WTC11 (cell line): ENCODE measurements around the gene C2orf76. TPM values are rescaled to one million over a fixed set of nuclear protein-coding genes. Genes with fewer than 3 reads are reported as not detected.

Experiments used
- ATAC-seq: fragments of 200-7000 bp; cut with Tn5 transposase; 2 replicates; pipeline ENCODE4 v1.10.0; 2021; ENCODE audit warnings: mild to moderate bottlenecking, moderate library complexity
- CTCF ChIA-PET: fragments of 300-600 bp; sonication (Branson Sonifier 250); formaldehyde crosslinking; loops from one replicate; lab custom pipeline; 2021; ENCODE audit warnings: antibody characterized with exemption; lab: Charles Lee
- POLR2A ChIA-PET: fragments of 350-600 bp; sonication (Branson Sonifier 250); formaldehyde crosslinking; loops from one replicate; lab custom pipeline; 2021; ENCODE audit warnings: antibody characterized with exemption; lab: Charles Lee
- DNase-seq: peaks from one replicate; pipeline ENCODE4 v3.0.0; 2021; ENCODE audit warnings: low spot score
- H3K27ac Mint-ChIP-seq: 2 replicates; pipeline ENCODE4 v1.8.0; 2021; ENCODE audit warnings: mixed read lengths
- H3K27me3 Mint-ChIP-seq: 2 replicates; pipeline ENCODE4 v1.8.0; 2021; ENCODE audit warnings: low read depth, mild to moderate bottlenecking, moderate library complexity, mixed read lengths
- H3K36me3 Mint-ChIP-seq: 2 replicates; pipeline ENCODE4 v1.8.0; 2021; ENCODE audit warnings: mixed read lengths
- H3K4me1 Mint-ChIP-seq: 2 replicates; pipeline ENCODE4 v1.8.0; 2022; ENCODE audit warnings: mixed read lengths
- H3K4me3 Mint-ChIP-seq: 2 replicates; pipeline ENCODE4 v1.8.0; 2021; ENCODE audit warnings: mild to moderate bottlenecking, moderate library complexity, mixed read lengths
- H3K9me3 Mint-ChIP-seq: 2 replicates; pipeline ENCODE4 v1.8.0; 2021; ENCODE audit warnings: mixed read lengths
- CTCF ChIP-seq: fragments of 200-600 bp; IDR thresholded peaks from 2 replicates; pipeline ENCODE4 v1.8.0; 2022; ENCODE audit warnings: antibody characterized with exemption
- ELF4 ChIP-seq: sonication (generic); formaldehyde crosslinking; IDR thresholded peaks from 2 replicates; pipeline ENCODE4 v1.8.1; 2022; ENCODE audit warnings: low read depth, mild to moderate bottlenecking, moderate library complexity, missing genetic modification reagents
- EMX1 ChIP-seq: fragments of 250-450 bp; sonication (Bioruptor Pico); IDR thresholded peaks from 2 replicates; pipeline ENCODE4 v1.8.0; 2021; ENCODE audit warnings: mild to moderate bottlenecking
- FOXJ3 ChIP-seq: sonication (generic); formaldehyde crosslinking; IDR thresholded peaks from 2 replicates; pipeline ENCODE4 v1.9.0; 2021; ENCODE audit warnings: missing genetic modification reagents, mild to moderate bottlenecking, borderline replicate concordance
- GABPB1 ChIP-seq: sonication (generic); formaldehyde crosslinking; IDR thresholded peaks from 2 replicates; pipeline ENCODE4 v1.8.1; 2023; ENCODE audit warnings: mild to moderate bottlenecking, missing genetic modification reagents
- HMGA2 ChIP-seq: fragments of 250-450 bp; sonication (Bioruptor Pico); IDR thresholded peaks from 2 replicates; pipeline ENCODE4 v1.4.0; 2021; ENCODE audit warnings: mild to moderate bottlenecking, moderate library complexity
- JUN ChIP-seq: sonication (generic); formaldehyde crosslinking; IDR thresholded peaks from 2 replicates; pipeline ENCODE4 v1.8.0; 2023; ENCODE audit warnings: mild to moderate bottlenecking, missing genetic modification reagents
- KAT7 ChIP-seq: sonication (generic); formaldehyde crosslinking; IDR thresholded peaks from 2 replicates; pipeline ENCODE4 v1.8.1; 2023; ENCODE audit warnings: missing genetic modification reagents, mild to moderate bottlenecking, borderline replicate concordance
- NFE2L1 ChIP-seq: sonication (generic); formaldehyde crosslinking; IDR thresholded peaks from 2 replicates; pipeline ENCODE4 v1.8.1; 2023; ENCODE audit warnings: missing genetic modification reagents
- ZBTB21 ChIP-seq: sonication (generic); formaldehyde crosslinking; IDR thresholded peaks from 2 replicates; pipeline ENCODE4 v1.8.1; 2023; ENCODE audit warnings: mild to moderate bottlenecking, missing genetic modification reagents, borderline replicate concordance
- ZBTB43 ChIP-seq: sonication (generic); formaldehyde crosslinking; IDR thresholded peaks from 2 replicates; pipeline ENCODE4 v1.8.1; 2023; ENCODE audit warnings: mild to moderate bottlenecking, missing genetic modification reagents
- ZNF219 ChIP-seq: sonication (generic); formaldehyde crosslinking; IDR thresholded peaks from 2 replicates; pipeline ENCODE4 v1.8.0; 2023; ENCODE audit warnings: missing genetic modification reagents, mild to moderate bottlenecking, borderline replicate concordance
- ZNF232 ChIP-seq: sonication (generic); formaldehyde crosslinking; IDR thresholded peaks from 2 replicates; pipeline ENCODE4 v1.8.0; 2022; ENCODE audit warnings: mild to moderate bottlenecking, missing genetic modification reagents
- ZNF396 ChIP-seq: fragments of 250-450 bp; sonication (Bioruptor Pico); IDR thresholded peaks from 2 replicates; pipeline ENCODE4 v1.8.0; 2021; ENCODE audit warnings: mild to moderate bottlenecking, moderate library complexity, borderline replicate concordance
- ZSCAN18 ChIP-seq: fragments of 250-450 bp; sonication (Bioruptor Pico); IDR thresholded peaks from 2 replicates; pipeline ENCODE4 v2.1.2; 2022; ENCODE audit warnings: mild to moderate bottlenecking, moderate library complexity
- total RNA-seq: library from RNA; stranded (reverse); gene quantifications from 3 replicates; pipeline ENCODE4 v1.2.3, GENCODE V29; 2021
- TF ChIP-seq, protein P1 (sequence below): sonication (generic); formaldehyde crosslinking; IDR thresholded peaks from 2 replicates; pipeline ENCODE4 v1.8.0; 2022; ENCODE audit warnings: missing genetic modification reagents
- TF ChIP-seq, protein P2 (sequence below): sonication (generic); formaldehyde crosslinking; IDR thresholded peaks from 2 replicates; pipeline ENCODE4 v1.8.1; 2022; ENCODE audit warnings: mild to moderate bottlenecking, missing genetic modification reagents, moderate library complexity, borderline replicate concordance
- TF ChIP-seq, protein P3 (sequence below): sonication (generic); formaldehyde crosslinking; IDR thresholded peaks from 2 replicates; pipeline ENCODE4 v1.8.1; 2023; ENCODE audit warnings: mild to moderate bottlenecking, missing genetic modification reagents

C2orf76 gene
- total RNA-seq, 1 experiment from 2014 or later, result 4.4 TPM

DNA sequence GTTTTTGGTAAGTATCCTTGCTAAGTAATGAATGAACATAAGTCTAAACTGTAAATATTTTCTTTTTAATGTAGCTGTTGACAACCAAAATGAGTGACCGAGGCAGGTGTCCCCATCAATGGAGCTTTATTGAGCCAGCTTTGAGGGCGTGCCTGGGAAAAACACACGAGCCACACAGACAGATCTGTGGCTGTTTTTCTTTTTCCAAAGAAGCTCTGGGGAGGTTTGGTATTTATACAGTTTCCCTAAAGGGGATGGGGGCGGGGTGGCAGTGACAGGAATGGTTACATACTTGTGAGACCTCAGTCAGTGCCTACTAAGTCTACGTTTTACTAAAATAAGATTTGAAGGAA is 11.3 kb upstream of the C2orf76 start (continued):
- TF ChIP-seq EMX1 (CRISPR knock-in tag) (no peak), ELF4 (CRISPR knock-in tag) (no peak)

- Mint-ChIP-seq H3K36me3 (peaks cover 30% of the 10 kb centered on the region), H3K4me1 (peaks cover 14% of the 10 kb centered on the region), H3K27me3 (peaks cover 3% of the 10 kb centered on the region; the same call in 1 of the 2 replicates), H3K9me3 (peaks cover 27% of the 10 kb centered on the region), H3K4me3 (no peak overlapping the region), H3K27ac (no peak overlapping the region)
- DNase-seq (no peak), ATAC-seq (no peak)
- ChIA-PET CTCF (interaction anchor here (0.7 kb wide), 1 partner anchor 98 kb away, joined by 3 read pairs; no protein-coding TSS in a partner anchor), POLR2A (no interaction called here)
- TF ChIP-seq ZNF232 (CRISPR knock-in tag), result no peak
- TF ChIP-seq, protein P1, sequence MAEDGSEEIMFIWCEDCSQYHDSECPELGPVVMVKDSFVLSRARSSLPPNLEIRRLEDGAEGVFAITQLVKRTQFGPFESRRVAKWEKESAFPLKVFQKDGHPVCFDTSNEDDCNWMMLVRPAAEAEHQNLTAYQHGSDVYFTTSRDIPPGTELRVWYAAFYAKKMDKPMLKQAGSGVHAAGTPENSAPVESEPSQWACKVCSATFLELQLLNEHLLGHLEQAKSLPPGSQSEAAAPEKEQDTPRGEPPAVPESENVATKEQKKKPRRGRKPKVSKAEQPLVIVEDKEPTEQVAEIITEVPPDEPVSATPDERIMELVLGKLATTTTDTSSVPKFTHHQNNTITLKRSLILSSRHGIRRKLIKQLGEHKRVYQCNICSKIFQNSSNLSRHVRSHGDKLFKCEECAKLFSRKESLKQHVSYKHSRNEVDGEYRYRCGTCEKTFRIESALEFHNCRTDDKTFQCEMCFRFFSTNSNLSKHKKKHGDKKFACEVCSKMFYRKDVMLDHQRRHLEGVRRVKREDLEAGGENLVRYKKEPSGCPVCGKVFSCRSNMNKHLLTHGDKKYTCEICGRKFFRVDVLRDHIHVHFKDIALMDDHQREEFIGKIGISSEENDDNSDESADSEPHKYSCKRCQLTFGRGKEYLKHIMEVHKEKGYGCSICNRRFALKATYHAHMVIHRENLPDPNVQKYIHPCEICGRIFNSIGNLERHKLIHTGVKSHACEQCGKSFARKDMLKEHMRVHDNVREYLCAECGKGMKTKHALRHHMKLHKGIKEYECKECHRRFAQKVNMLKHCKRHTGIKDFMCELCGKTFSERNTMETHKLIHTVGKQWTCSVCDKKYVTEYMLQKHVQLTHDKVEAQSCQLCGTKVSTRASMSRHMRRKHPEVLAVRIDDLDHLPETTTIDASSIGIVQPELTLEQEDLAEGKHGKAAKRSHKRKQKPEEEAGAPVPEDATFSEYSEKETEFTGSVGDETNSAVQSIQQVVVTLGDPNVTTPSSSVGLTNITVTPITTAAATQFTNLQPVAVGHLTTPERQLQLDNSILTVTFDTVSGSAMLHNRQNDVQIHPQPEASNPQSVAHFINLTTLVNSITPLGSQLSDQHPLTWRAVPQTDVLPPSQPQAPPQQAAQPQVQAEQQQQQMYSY, result no peak
- TF ChIP-seq, protein P2, sequence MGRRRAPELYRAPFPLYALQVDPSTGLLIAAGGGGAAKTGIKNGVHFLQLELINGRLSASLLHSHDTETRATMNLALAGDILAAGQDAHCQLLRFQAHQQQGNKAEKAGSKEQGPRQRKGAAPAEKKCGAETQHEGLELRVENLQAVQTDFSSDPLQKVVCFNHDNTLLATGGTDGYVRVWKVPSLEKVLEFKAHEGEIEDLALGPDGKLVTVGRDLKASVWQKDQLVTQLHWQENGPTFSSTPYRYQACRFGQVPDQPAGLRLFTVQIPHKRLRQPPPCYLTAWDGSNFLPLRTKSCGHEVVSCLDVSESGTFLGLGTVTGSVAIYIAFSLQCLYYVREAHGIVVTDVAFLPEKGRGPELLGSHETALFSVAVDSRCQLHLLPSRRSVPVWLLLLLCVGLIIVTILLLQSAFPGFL, result no peak
Observed at GRCh38 chr2:119377294-119377992, 10.8 kb upstream of the C2orf76 start.

- CTCF ChIA-PET, result no interaction called here
- POLR2A ChIA-PET, result no interaction called here
- no peak for ATAC-seq
Observed at GRCh38 chr2:119376810-119377209, 10.2 kb upstream of the C2orf76 start.

More at GRCh38 chr2:119376810-119377209, 10.2 kb upstream of the C2orf76 start:
- no peak for TF ChIP-seq NFE2L1 (CRISPR knock-in tag)
- TF ChIP-seq, protein P3, sequence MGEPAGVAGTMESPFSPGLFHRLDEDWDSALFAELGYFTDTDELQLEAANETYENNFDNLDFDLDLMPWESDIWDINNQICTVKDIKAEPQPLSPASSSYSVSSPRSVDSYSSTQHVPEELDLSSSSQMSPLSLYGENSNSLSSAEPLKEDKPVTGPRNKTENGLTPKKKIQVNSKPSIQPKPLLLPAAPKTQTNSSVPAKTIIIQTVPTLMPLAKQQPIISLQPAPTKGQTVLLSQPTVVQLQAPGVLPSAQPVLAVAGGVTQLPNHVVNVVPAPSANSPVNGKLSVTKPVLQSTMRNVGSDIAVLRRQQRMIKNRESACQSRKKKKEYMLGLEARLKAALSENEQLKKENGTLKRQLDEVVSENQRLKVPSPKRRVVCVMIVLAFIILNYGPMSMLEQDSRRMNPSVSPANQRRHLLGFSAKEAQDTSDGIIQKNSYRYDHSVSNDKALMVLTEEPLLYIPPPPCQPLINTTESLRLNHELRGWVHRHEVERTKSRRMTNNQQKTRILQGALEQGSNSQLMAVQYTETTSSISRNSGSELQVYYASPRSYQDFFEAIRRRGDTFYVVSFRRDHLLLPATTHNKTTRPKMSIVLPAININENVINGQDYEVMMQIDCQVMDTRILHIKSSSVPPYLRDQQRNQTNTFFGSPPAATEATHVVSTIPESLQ (CRISPR knock-in tag), result no peak
- no peak for TF ChIP-seq KAT7 (CRISPR knock-in tag)
- no peak for TF ChIP-seq JUN (CRISPR knock-in tag)
- no peak for TF ChIP-seq EMX1 (CRISPR knock-in tag)
- no peak for TF ChIP-seq ZSCAN18 (CRISPR knock-in tag)
- TF ChIP-seq HMGA2, result no peak
- TF ChIP-seq ZNF396 (CRISPR knock-in tag), result no peak
- TF ChIP-seq CTCF, result no peak
- TF ChIP-seq GABPB1 (CRISPR knock-in tag), result no peak
- TF ChIP-seq ZBTB21 (CRISPR knock-in tag), result no peak
- no peak for TF ChIP-seq FOXJ3 (CRISPR knock-in tag)
- TF ChIP-seq ZNF219 (CRISPR knock-in tag), result no peak
- no peak for TF ChIP-seq ZBTB43 (CRISPR knock-in tag)
- TF ChIP-seq, all 79 proteins: peak for 0
- H3K27ac Mint-ChIP-seq, result no peak overlapping the region
- H3K4me3 Mint-ChIP-seq, result no peak overlapping the region
- no peak for DNase-seq
- peaks cover 31% of the 10 kb centered on the region for H3K9me3 Mint-ChIP-seq
- H3K36me3 Mint-ChIP-seq, result peaks cover 36% of the 10 kb centered on the region
- H3K27me3 Mint-ChIP-seq, result peaks cover 3% of the 10 kb centered on the region; the same call in 1 of the 2 replicates
- peaks cover 14% of the 10 kb centered on the region for H3K4me1 Mint-ChIP-seq
